GM20000 (cell line): Measurements from ENCODE around the gene RAB11FIP3.

ENCODE experiments used
- DNase-seq: peaks from one replicate; pipeline ENCODE4 v3.0.0; 2012; ENCODE audit warnings: low spot score
- CTCF ChIP-seq: IDR thresholded peaks from 2 replicates; pipeline ENCODE4 v1.5.1; 2012; ENCODE audit warnings: mild to moderate bottlenecking, control low read depth; ENCODE audit errors: extremely low read depth, missing control alignments

Gene RAB11FIP3

DNA sequence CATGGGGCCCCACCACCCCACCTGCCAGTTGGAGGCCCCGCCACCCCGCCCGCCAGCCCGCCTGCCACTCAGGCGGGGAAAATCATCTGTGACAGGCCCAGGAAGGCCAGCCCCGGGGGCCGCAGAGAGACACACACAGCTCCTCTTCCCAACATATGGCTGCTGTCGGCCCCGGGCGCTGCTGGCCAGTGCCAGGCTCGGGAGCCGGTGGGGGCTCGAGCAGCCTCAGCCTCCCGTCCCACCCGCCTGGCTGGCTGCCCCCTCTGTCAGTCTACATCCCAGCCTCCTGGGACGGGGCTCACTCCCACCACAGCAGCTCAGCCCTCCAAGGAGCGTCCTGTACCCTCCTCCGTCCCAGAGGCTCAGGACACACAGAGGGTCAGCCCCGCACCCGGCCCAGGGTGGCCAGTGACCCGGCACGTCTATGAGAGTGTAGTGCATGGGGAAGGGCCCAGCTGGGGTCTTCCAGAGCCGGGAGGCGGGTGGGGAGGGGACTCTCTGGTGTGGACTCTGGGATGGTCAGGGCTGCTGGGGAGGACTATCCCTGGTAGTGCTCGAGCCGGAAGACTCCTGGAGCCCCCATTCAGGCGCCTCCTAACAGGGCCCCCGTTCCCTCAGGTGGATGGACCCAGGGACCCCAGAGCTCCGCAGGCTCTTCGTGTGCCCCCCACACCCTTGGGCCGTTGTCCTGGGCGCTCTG is 131.2 kb downstream of the RAB11FIP3 start:
- TF ChIP-seq CTCF = no peak

DNA sequence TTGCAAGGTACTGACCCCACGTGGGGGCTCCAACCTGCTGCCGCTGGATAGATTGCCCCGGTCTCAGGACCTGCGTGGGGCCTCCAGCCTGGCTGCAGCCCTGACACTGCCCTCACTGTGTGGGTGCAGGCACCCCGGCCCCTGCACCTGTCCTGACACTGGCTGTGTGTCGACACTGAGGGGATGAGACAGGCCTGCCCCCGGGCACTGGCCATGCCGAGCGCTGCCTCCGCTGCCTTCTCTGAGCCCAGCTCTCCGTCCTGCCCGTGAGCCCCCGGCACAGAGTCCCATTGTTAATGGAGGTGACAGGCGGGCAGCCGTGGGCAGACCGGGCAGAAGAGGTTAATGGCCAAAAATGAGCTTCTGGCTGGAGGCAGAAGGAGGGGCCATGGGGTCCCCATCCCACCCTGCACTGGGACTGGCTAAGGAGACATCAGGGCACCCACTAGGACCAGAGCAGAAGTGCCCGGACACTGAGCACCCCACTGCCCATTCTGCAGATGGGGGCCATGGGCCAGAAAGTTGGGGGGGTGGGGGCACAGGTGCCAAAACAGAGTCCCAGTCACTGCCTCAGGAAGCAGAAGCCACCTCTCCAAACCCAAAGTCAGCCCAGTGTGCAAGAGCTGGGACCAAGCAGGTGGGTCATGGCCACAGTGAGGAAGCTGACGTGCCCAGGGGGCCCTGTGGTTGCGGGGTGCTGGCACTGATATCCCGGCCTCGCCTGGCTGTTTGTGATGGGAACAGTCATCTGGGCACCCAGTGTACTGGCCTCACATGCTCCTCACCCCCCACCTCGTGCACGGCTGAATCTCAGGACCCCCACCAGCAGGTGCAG is 132.2 kb downstream of the RAB11FIP3 start:
- no peak for TF ChIP-seq CTCF
- DNase-seq = no peak

More for the DNA sequence above, 131.2 kb downstream of the RAB11FIP3 start:
- DNase-seq = no peak

GRCh38 chr16:558298-559020 is 133.0 kb downstream of the RAB11FIP3 start:
- TF ChIP-seq CTCF = no peak
- no peak for DNase-seq

GRCh38 chr16:559021-559380 is 133.6 kb downstream of the RAB11FIP3 start:
- no peak for TF ChIP-seq CTCF
- DNase-seq = no peak

DNA sequence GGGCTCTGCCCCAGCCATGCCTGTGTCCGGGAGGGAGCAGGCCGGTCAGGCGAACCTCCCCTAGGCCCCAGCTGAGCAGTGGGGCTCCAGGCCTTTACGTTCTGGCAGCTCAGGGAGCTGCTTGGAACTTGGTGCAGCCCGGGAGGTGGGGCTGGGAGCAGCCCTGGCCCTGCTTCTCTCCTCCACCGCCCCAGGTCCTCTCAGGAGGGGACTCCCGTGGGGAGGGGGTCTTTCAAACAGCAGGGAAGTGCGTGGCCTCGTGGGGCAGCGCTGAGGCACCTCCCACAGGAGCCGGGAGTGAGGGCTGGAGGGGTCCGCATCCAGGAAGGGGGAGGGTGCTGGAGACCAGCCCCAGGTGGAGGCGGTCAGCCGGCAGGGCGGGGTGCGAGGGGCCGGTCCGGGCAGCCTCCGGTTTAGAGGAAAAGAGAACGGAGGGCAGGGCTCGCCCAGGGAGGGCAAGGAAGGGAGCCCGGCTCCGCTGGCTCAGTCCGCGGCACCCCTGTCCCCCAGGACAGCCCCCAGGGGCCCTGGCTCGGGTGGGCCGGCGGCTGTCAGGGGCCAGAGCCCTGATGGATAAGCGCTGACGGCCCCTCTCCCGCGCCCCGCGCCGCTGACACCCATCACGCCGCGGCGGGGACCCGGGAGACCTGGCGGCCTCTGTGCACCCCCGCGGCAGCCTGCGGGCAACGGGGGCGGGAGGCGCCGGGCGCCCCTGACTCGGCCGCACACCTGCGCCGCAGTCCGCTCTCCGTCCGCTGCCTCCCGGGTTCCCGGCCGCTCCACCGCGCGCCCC is 134.2 kb downstream of the RAB11FIP3 start:
- DNase-seq = no peak

GRCh38 chr16:560204-560700 is 134.8 kb downstream of the RAB11FIP3 start, which contains the start of gene PRR35:
Gene PRR35, plus strand, starts transcription at chr16:560394. Its CDS starts 2,901 bp downstream, at chr16:563295.
- TF ChIP-seq CTCF = no peak
- DNase-seq = no peak

More for the DNA sequence above, 134.2 kb downstream of the RAB11FIP3 start:
- TF ChIP-seq CTCF = no peak
